BJ (cell line): ENCODE data around the gene CPNE5. TPM values are rescaled to one million over a fixed set of nuclear protein-coding genes. Genes with fewer than 3 reads are reported as not detected.

Experiments
- CTCF ChIA-PET: fragments of 350-600 bp; formaldehyde crosslinking; extraction: SDS; loops from one replicate; lab custom pipeline; 2021; ENCODE audit warnings: antibody characterized with exemption, inconsistent platforms; lab: Yijun Ruan, JAX
- POLR2A ChIA-PET: fragments of 300-600 bp; sonication (Branson Sonifier 250); formaldehyde crosslinking; extraction: SDS; loops from one replicate; lab custom pipeline; 2021; ENCODE audit warnings: antibody characterized with exemption; lab: Charles Lee
- DNase-seq: peaks from one replicate; pipeline ENCODE4 v3.0.0-alpha.2; 2011; ENCODE audit warnings: low read depth
- H3K27me3 ChIP-seq: 2 replicates; pipeline ENCODE4 v1.6.0; 2011; ENCODE audit warnings: low read length; ENCODE audit not compliant: control insufficient read depth, insufficient read depth
- H3K36me3 ChIP-seq: 2 replicates; pipeline ENCODE4 v1.5.1; 2011; ENCODE audit warnings: low read length; ENCODE audit not compliant: control insufficient read depth, insufficient read depth
- H3K4me3 ChIP-seq: 2 replicates; pipeline ENCODE4 v1.5.1; 2011; ENCODE audit warnings: low read depth, mild to moderate bottlenecking, control low read depth, low read length
- polyA plus RNA-seq: library from polyadenylated mRNA; depleted of rRNA; stranded (reverse); fragments of >200 nt; gene quantifications from 2 replicates; pipeline ENCODE4 v1.2.3, GENCODE V29; 2011
- TF ChIP-seq, protein P1 (sequence below): IDR thresholded peaks from 2 replicates; pipeline ENCODE4 v1.5.1; 2011; ENCODE audit warnings: low read depth, mild to moderate bottlenecking, control low read depth, inconsistent platforms, low read length, moderate library complexity; ENCODE audit not compliant: insufficient read depth

CPNE5 gene
- polyA plus RNA-seq, 1 experiment, result 0.09 TPM

DNA sequence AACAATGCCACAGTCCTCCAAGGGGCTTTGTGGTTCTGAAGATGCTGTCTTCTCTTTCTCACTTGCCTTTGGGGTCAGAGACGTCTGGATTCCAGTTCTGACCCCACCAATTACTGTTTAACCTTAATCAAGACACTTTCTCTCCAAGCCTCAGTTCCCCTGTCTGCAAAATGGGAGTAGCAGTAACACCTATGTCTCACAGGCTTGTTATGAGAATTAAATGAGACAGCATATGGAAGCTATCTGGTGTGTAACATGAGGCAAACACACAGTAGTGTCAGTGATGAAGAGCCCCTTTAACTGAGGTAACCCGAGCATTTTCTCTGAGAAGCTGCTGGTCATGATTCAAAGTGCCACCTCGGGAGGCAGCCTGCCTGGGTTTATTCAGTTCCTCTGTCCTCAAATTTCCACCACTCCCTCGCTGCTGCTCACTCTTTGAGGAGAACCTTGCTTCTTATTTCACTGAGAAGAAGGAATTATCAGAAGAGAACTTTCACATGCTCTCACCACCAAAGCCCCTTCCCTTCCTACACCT lies 23.7 kb upstream of the CPNE5 start:
- CTCF ChIA-PET, result interaction anchor here (3.2 to 4.0 kb wide), 2 partner anchors 11 to 156 kb away, joined by 11 to 20 read pairs; partner anchors contain the start of gene PPIL1
- DNase-seq, result no peak
- no peaks in the 10 kb centered on the region for H3K27me3 ChIP-seq
- no peak overlapping the region for H3K4me3 ChIP-seq
- H3K36me3 ChIP-seq, result no peaks in the 10 kb centered on the region
- TF ChIP-seq, protein P1, sequence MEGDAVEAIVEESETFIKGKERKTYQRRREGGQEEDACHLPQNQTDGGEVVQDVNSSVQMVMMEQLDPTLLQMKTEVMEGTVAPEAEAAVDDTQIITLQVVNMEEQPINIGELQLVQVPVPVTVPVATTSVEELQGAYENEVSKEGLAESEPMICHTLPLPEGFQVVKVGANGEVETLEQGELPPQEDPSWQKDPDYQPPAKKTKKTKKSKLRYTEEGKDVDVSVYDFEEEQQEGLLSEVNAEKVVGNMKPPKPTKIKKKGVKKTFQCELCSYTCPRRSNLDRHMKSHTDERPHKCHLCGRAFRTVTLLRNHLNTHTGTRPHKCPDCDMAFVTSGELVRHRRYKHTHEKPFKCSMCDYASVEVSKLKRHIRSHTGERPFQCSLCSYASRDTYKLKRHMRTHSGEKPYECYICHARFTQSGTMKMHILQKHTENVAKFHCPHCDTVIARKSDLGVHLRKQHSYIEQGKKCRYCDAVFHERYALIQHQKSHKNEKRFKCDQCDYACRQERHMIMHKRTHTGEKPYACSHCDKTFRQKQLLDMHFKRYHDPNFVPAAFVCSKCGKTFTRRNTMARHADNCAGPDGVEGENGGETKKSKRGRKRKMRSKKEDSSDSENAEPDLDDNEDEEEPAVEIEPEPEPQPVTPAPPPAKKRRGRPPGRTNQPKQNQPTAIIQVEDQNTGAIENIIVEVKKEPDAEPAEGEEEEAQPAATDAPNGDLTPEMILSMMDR, result no peak
- POLR2A ChIA-PET, result no interaction called here

GRCh38 chr6:36862164-36862847 lies 23.1 kb upstream of the CPNE5 start:
- ChIA-PET CTCF (interaction anchor here (1.6 to 4.0 kb wide), 3 partner anchors 12 to 156 kb away, joined by 3 to 20 read pairs (median 11); partner anchors contain the start of gene PPIL1), POLR2A (no interaction called here)

DNA sequence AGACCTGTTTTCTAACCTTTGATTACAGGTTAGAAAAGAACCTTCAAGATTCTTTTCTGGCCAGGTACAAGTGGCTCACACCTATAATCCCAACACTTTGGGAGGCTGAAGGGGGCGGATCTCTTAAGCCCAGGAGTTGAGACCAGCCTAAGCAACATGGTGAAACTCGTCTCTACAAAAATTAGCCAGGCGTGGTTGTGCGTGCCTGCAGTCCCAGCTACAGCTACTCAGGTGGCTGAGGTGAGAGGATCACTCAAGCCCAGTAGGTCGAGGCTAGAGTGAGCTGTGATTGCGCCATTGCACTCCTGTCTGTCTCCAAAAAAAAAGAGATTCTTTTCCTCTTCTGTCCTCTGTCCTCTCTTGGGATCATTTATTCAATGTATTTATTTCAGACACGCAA lies 20.9 kb upstream of the CPNE5 start:
- Histone ChIP-seq H3K4me3 (no peak overlapping the region), H3K36me3 (peaks cover 1% of the 10 kb centered on the region; the same call in 1 of the 2 replicates), H3K27me3 (no peaks in the 10 kb centered on the region)
- CTCF ChIA-PET, result interaction anchor here (0.9 to 2.2 kb wide), 5 partner anchors 9 to 94 kb away, joined by 3 to 7 read pairs (median 4); partner anchors contain the start of gene PPIL1
- TF ChIP-seq, protein P1, result no peak
- POLR2A ChIA-PET, result no interaction called here
- no peak for DNase-seq

More at GRCh38 chr6:36862164-36862847, 23.1 kb upstream of the CPNE5 start:
- H3K36me3 ChIP-seq, result no peaks in the 10 kb centered on the region
- DNase-seq, result no peak
- TF ChIP-seq, protein P1, result no peak
- H3K27me3 ChIP-seq, result no peaks in the 10 kb centered on the region
- no peak overlapping the region for H3K4me3 ChIP-seq

DNA sequence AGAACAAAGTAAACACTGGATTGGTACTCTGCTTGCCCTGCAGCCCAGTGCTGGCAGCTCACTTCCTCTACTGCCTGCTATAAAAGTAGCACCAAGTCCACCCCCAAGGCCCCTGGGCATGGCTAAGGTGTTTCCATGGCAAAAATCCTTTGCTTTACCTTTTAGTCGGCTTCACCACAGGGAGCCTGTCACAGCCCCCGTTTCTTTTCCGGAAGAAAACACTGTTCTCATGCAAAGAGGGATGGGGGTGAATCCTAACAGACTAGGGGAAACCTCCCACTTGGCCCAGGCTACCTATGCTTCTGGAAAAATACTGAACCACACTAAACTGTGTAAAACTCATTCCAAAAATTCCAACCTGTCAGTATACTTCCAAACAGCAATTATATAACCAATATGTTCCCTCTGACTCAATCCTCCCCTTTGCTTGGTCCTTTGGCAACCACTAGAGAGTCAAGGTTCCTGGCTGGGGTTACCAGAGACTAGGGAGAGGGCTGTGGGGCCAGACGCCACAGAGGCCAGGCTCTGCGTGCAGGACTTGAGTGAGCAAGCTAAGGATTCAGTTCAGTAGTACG lies 19.2 kb upstream of the CPNE5 start:
- no peaks in the 10 kb centered on the region for H3K27me3 ChIP-seq
- ChIA-PET POLR2A (no interaction called here), CTCF (interaction anchor here (1.0 to 1.1 kb wide), 2 partner anchors 92 to 164 kb away, joined by 3 to 5 read pairs; no protein-coding TSS in a partner anchor)
- DNase-seq, result peak; percentile 49
- H3K4me3 ChIP-seq, result no peak overlapping the region
- peaks cover 1% of the 10 kb centered on the region; the same call in 1 of the 2 replicates for H3K36me3 ChIP-seq
- TF ChIP-seq, protein P1, result no peak

GRCh38 chr6:36857325-36857724 lies 18.1 kb upstream of the CPNE5 start:
- ChIA-PET POLR2A (no interaction called here), CTCF (interaction anchor here (0.8 to 1.5 kb wide), 4 partner anchors 18 to 161 kb away, joined by 4 to 8 read pairs (median 4); partner anchors contain the start of gene C6orf89)
- DNase-seq, result no peak
- Histone ChIP-seq H3K27me3 (no peaks in the 10 kb centered on the region), H3K4me3 (no peak overlapping the region), H3K36me3 (peaks cover 1% of the 10 kb centered on the region; the same call in 1 of the 2 replicates)
- TF ChIP-seq, protein P1, result no peak
